Measurements from ENCODE around the gene VPS50.

Gene VPS50

GRCh38 chr7:93242106-93242505 is 9.9 kb downstream of the VPS50 start:
- Histone ChIP-seq H2AFZ (ENCODE audit: low read length) (no peak overlapping the region), H3K4me3 (ENCODE audit: low read length, poor library complexity, severe bottlenecking) (no peak overlapping the region), H3K27me3 (ENCODE audit: insufficient read depth, low read length, poor library complexity, severe bottlenecking) (peaks cover 4% of the 10 kb centered on the region), H3K79me2 (ENCODE audit: insufficient read depth, low read length) (no peaks in the 10 kb centered on the region), H3K4me1 (ENCODE audit: insufficient read depth, low read length, poor library complexity, severe bottlenecking) (peaks cover 13% of the 10 kb centered on the region), H3K4me2 (ENCODE audit: low read depth, low read length, poor library complexity, severe bottlenecking) (no peak overlapping the region), H3K9me3 (ENCODE audit: insufficient read depth, low read depth, low read length) (no peaks in the 10 kb centered on the region), H4K20me1 (ENCODE audit: insufficient read depth, low read length, poor library complexity, severe bottlenecking) (peaks cover 21% of the 10 kb centered on the region), H3K9me2 (replicated peaks; ENCODE audit: low read depth, low read length) (no peaks in the 10 kb centered on the region), H3F3A (ENCODE audit: low read depth) (0 out of 2 replicates have a peak, but pooled peaks cover 3% of the 10 kb centered on the region), H3K36me3 (ENCODE audit: insufficient read depth, low read length) (no peaks in the 10 kb centered on the region), H3K9ac (ENCODE audit: low read depth, low read length, poor library complexity, severe bottlenecking) (no peak overlapping the region)
- no peak for TF ChIP-seq EZH2phosphoT487 (IDR thresholded peaks at IDR 0.05; ENCODE audit: borderline replicate concordance)
- TF ChIP-seq, protein P1, sequence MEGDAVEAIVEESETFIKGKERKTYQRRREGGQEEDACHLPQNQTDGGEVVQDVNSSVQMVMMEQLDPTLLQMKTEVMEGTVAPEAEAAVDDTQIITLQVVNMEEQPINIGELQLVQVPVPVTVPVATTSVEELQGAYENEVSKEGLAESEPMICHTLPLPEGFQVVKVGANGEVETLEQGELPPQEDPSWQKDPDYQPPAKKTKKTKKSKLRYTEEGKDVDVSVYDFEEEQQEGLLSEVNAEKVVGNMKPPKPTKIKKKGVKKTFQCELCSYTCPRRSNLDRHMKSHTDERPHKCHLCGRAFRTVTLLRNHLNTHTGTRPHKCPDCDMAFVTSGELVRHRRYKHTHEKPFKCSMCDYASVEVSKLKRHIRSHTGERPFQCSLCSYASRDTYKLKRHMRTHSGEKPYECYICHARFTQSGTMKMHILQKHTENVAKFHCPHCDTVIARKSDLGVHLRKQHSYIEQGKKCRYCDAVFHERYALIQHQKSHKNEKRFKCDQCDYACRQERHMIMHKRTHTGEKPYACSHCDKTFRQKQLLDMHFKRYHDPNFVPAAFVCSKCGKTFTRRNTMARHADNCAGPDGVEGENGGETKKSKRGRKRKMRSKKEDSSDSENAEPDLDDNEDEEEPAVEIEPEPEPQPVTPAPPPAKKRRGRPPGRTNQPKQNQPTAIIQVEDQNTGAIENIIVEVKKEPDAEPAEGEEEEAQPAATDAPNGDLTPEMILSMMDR (conservative IDR thresholded peaks at IDR 0.05; ENCODE audit: low read length) = no peak

DNA sequence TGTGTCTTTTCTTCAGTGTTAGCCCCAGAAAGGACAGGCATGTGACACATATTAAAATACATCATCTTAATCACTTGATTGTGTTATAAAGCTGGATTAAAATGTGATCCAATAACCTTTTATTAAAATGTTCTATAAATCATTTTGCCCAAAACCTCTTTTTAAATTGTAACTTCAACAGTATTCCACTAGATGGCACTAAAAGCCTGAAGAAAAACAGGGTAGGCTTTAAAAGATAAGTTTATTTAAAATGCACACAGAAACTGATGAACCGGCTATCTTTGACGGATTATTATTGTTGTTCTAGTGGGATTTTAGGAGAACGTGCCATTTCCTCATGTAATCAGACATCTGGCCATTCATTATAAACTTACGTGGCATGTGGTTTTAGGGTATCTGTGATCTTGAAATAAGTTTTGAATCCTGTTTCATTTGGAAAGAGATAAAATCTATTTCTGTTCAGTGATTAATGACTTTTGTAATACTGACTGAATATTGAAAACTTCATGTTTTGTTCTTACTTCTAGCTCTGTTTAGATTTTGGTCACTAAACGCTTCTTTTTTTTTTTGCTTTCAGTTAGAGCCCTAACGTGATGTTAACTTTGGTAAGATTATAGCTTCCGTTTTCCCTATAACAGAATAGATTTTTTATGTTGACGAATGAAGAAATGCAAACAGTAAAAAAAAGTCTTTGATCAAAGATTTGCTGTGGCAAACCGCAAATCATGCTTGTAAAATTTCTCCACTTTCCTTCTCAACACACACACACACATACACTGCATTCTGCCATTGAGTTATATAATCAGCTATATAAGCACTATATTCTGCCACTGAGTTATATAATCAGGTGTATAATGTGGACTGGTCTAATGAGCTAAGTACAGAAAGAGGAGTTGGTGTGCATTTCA is 13.6 kb downstream of the VPS50 start:
- Histone ChIP-seq H3K9me2 (replicated peaks; ENCODE audit: low read depth, low read length) (no peaks in the 10 kb centered on the region), H3F3A (ENCODE audit: low read depth) (0 out of 2 replicates have a peak, but pooled peaks cover 3% of the 10 kb centered on the region), H2AFZ (ENCODE audit: low read length) (no peak overlapping the region), H3K36me3 (ENCODE audit: insufficient read depth, low read length) (no peaks in the 10 kb centered on the region), H3K4me2 (ENCODE audit: low read depth, low read length, poor library complexity, severe bottlenecking) (peak overlapping the region; percentile 92), H3K79me2 (ENCODE audit: insufficient read depth, low read length) (no peaks in the 10 kb centered on the region), H3K4me1 (ENCODE audit: insufficient read depth, low read length, poor library complexity, severe bottlenecking) (peaks cover 10% of the 10 kb centered on the region), H3K9me3 (ENCODE audit: insufficient read depth, low read depth, low read length) (no peaks in the 10 kb centered on the region), H3K9ac (ENCODE audit: low read depth, low read length, poor library complexity, severe bottlenecking) (no peak overlapping the region), H3K4me3 (ENCODE audit: low read length, poor library complexity, severe bottlenecking) (peak overlapping the region; percentile 57), H4K20me1 (ENCODE audit: insufficient read depth, low read length, poor library complexity, severe bottlenecking) (peaks cover 42% of the 10 kb centered on the region), H3K27me3 (ENCODE audit: insufficient read depth, low read length, poor library complexity, severe bottlenecking) (peaks cover 20% of the 10 kb centered on the region)
- 0 out of 2 replicates have a peak, but pooled peaks have one; percentile 27 for TF ChIP-seq EZH2phosphoT487 (IDR thresholded peaks at IDR 0.05; ENCODE audit: borderline replicate concordance)
- TF ChIP-seq, protein P1 (conservative IDR thresholded peaks at IDR 0.05; ENCODE audit: low read length) = peak; percentile 89

DNA sequence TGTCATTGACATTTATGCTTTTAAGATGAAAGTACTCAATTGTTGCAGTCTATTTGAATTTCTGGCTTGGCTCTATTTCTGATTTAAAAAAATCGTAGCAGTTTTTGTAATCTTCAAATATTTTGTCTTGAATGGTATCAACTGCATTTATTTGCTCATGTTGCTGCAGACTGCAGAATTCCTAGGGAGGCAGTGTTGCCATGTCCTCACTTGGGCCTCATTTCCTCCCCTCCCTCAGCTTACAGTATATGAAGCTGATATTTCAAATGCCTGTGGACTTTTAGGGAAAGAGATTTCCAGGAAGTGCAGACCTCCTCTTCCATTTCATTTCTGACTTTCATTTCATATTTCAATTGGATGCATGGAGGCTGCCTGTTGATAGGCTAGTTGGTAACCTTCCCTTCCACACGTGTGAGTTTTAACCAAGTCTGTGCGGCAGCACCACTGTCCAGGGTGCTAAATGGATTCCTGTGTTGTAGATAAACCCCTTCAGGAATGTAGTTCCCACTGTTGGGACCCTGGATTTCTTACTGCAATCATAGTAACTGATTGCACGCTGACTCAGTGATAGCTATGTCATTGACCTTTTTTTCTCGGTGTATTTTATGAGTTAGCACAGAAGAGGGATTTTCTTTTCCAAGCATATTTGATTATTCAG is 17.5 kb downstream of the VPS50 start:
- Histone ChIP-seq H3K36me3 (ENCODE audit: insufficient read depth, low read length) (no peaks in the 10 kb centered on the region), H2AFZ (ENCODE audit: low read length) (no peak overlapping the region), H3K4me2 (ENCODE audit: low read depth, low read length, poor library complexity, severe bottlenecking) (no peak overlapping the region), H3K9ac (ENCODE audit: low read depth, low read length, poor library complexity, severe bottlenecking) (no peak overlapping the region), H3K9me2 (replicated peaks; ENCODE audit: low read depth, low read length) (no peaks in the 10 kb centered on the region), H4K20me1 (ENCODE audit: insufficient read depth, low read length, poor library complexity, severe bottlenecking) (peaks cover 51% of the 10 kb centered on the region), H3K9me3 (ENCODE audit: insufficient read depth, low read depth, low read length) (no peaks in the 10 kb centered on the region), H3F3A (ENCODE audit: low read depth) (0 out of 2 replicates have a peak, but pooled peaks cover 3% of the 10 kb centered on the region), H3K79me2 (ENCODE audit: insufficient read depth, low read length) (no peaks in the 10 kb centered on the region), H3K27me3 (ENCODE audit: insufficient read depth, low read length, poor library complexity, severe bottlenecking) (peaks cover 20% of the 10 kb centered on the region), H3K4me3 (ENCODE audit: low read length, poor library complexity, severe bottlenecking) (no peak overlapping the region), H3K4me1 (ENCODE audit: insufficient read depth, low read length, poor library complexity, severe bottlenecking) (peaks cover 10% of the 10 kb centered on the region)
- TF ChIP-seq EZH2phosphoT487 (IDR thresholded peaks at IDR 0.05; ENCODE audit: borderline replicate concordance) = no peak
- TF ChIP-seq, protein P1 (conservative IDR thresholded peaks at IDR 0.05; ENCODE audit: low read length) = no peak

Data from Loucy (cell line).